GM23338 (cell line): ENCODE measurements around the gene PTPRR. TPM values are rescaled to one million over a fixed set of nuclear protein-coding genes. Genes with fewer than 3 reads are reported as not detected.

Source experiments
- ATAC-seq: fragments of 200-7000 bp; cut with Tn5 transposase; 3 replicates; pipeline ENCODE4 v1.9.1; 2020
- DNase-seq: peaks from one replicate; pipeline ENCODE4 v3.0.0-alpha.2; 2015; ENCODE audit warnings: low spot score
- H2AFZ ChIP-seq: fragments of 200-600 bp; sonication (generic); 2 replicates; pipeline ENCODE4 v1.8.0; 2016; ENCODE audit warnings: antibody characterized with exemption, mild to moderate bottlenecking, moderate library complexity
- H3F3A ChIP-seq: fragments of 200-600 bp; sonication (generic); replicated peaks from 2 replicates; pipeline ENCODE4 v1.8.0; 2017; ENCODE audit warnings: antibody characterized with exemption, mixed run types, low read depth
- H3K27ac ChIP-seq: fragments of 200-600 bp; sonication (generic); 2 replicates; pipeline ENCODE4 v1.6.1; 2016; ENCODE audit warnings: low read depth
- H3K27me3 ChIP-seq: fragments of 200-600 bp; sonication (generic); 2 replicates; pipeline ENCODE4 v1.8.0; 2016; ENCODE audit warnings: mild to moderate bottlenecking, mixed run types, moderate library complexity; ENCODE audit not compliant: insufficient read depth
- H3K36me3 ChIP-seq: fragments of 200-600 bp; sonication (generic); 2 replicates; pipeline ENCODE4 v1.8.0; 2016; ENCODE audit warnings: mild to moderate bottlenecking; ENCODE audit not compliant: insufficient read depth
- H3K4me1 ChIP-seq: fragments of 200-600 bp; sonication (generic); 2 replicates; pipeline ENCODE4 v1.8.0; 2016; ENCODE audit warnings: mild to moderate bottlenecking, moderate library complexity; ENCODE audit not compliant: insufficient read depth
- H3K4me2 ChIP-seq: fragments of 200-600 bp; sonication (generic); 2 replicates; pipeline ENCODE4 v1.7.1; 2017; ENCODE audit warnings: mixed run types
- H3K4me3 ChIP-seq: fragments of 200-600 bp; sonication (generic); 2 replicates; pipeline ENCODE4 v1.6.1; 2016; ENCODE audit warnings: mixed run types
- H3K79me2 ChIP-seq: fragments of 200-600 bp; sonication (generic); replicated peaks from 2 replicates; pipeline ENCODE4 v1.8.0; 2017; ENCODE audit warnings: mild to moderate bottlenecking; ENCODE audit not compliant: insufficient read depth
- H3K9me2 ChIP-seq: fragments of 200-600 bp; sonication (generic); 2 replicates; pipeline ENCODE4 v1.8.0; 2017; ENCODE audit not compliant: insufficient read depth
- H4K20me1 ChIP-seq: fragments of 200-600 bp; sonication (generic); replicated peaks from 2 replicates; pipeline ENCODE4 v1.8.0; 2017; ENCODE audit warnings: mild to moderate bottlenecking; ENCODE audit not compliant: insufficient read depth
- H3K27ac Mint-ChIP-seq: 2 replicates; pipeline ENCODE4 v1.8.0; 2020; ENCODE audit warnings: inconsistent platforms, mild to moderate bottlenecking, moderate library complexity, mixed read lengths
- H3K27me3 Mint-ChIP-seq: 3 replicates; pipeline ENCODE4 v1.8.0; 2022; ENCODE audit warnings: low read depth, mild to moderate bottlenecking, moderate library complexity, mixed read lengths, inconsistent platforms; ENCODE audit not compliant: insufficient read depth, poor library complexity
- H3K36me3 Mint-ChIP-seq: 3 replicates; pipeline ENCODE4 v1.8.0; 2021; ENCODE audit warnings: low read depth, mild to moderate bottlenecking, inconsistent platforms, moderate library complexity, mixed read lengths
- H3K4me1 Mint-ChIP-seq: 3 replicates; pipeline ENCODE4 v1.8.0; 2020; ENCODE audit warnings: mild to moderate bottlenecking, inconsistent platforms, mixed read lengths
- H3K4me3 Mint-ChIP-seq: 3 replicates; pipeline ENCODE4 v1.8.0; 2021; ENCODE audit warnings: moderate library complexity, mild to moderate bottlenecking, inconsistent platforms, mixed read lengths
- H3K9me3 Mint-ChIP-seq: 3 replicates; pipeline ENCODE4 v1.8.0; 2020; ENCODE audit warnings: moderate library complexity, mild to moderate bottlenecking, inconsistent platforms, mixed read lengths
- CREB1 ChIP-seq: fragments of 250-450 bp; sonication (Bioruptor Pico); IDR thresholded peaks from 2 replicates; pipeline ENCODE4 v1.5.0; 2020; ENCODE audit warnings: low read depth, mild to moderate bottlenecking, moderate library complexity
- EZH2 ChIP-seq: fragments of 200-600 bp; sonication (generic); IDR thresholded peaks from one replicate; pipeline ENCODE4 v1.8.0; 2017; ENCODE audit warnings: antibody characterized with exemption, mild to moderate bottlenecking, low read depth; ENCODE audit not compliant: unreplicated experiment
- JUNB ChIP-seq: IDR thresholded peaks from one replicate; pipeline ENCODE4 v1.6.1; 2016; ENCODE audit warnings: antibody characterized with exemption; ENCODE audit not compliant: unreplicated experiment
- POLR2AphosphoS5 ChIP-seq: IDR thresholded peaks from 2 replicates; pipeline ENCODE4 v1.6.1; 2016; ENCODE audit warnings: antibody characterized with exemption, low read depth
- ZNF331 ChIP-seq: fragments of 250-450 bp; sonication (Bioruptor Pico); IDR thresholded peaks from 2 replicates; pipeline ENCODE4 v1.5.0; 2020; ENCODE audit warnings: low read depth, mild to moderate bottlenecking, moderate library complexity
- polyA plus RNA-seq: library from polyadenylated mRNA; unstranded; fragments of >200 nt; fragmentation: Nextera tagmentation; extraction: Ambion mirVana; gene quantifications from 2 replicates; pipeline ENCODE4 v1.2.1, GENCODE V29; 2016
- total RNA-seq: library from RNA; depleted of rRNA; stranded (reverse); fragments of >200 nt; shearing (Covaris generic); gene quantifications from 2 replicates; pipeline ENCODE4 v1.2.3, GENCODE V29; 2014
- TF ChIP-seq, protein P1 (sequence below), 2 experiments: fragments of 200-600 bp in 1 of 2; sonication (generic) in 1 of 2; conservative IDR thresholded peaks; 2 replicates each; pipeline versions ENCODE4 v1.5.1 to v1.6.1; 2016 to 2017; ENCODE audit warnings: antibody characterized with exemption in 2 of 2, low read depth in 2 of 2, mild to moderate bottlenecking in 2 of 2, moderate library complexity in 1 of 2
- TF ChIP-seq, protein P2 (sequence below): IDR thresholded peaks from one replicate; pipeline ENCODE4 v1.6.1; 2018; ENCODE audit warnings: antibody characterized with exemption; ENCODE audit not compliant: unreplicated experiment

The PTPRR gene
- total and polyA plus RNA-seq, 2 experiments from 2014 or later, result 0.26 to 0.76 TPM

DNA sequence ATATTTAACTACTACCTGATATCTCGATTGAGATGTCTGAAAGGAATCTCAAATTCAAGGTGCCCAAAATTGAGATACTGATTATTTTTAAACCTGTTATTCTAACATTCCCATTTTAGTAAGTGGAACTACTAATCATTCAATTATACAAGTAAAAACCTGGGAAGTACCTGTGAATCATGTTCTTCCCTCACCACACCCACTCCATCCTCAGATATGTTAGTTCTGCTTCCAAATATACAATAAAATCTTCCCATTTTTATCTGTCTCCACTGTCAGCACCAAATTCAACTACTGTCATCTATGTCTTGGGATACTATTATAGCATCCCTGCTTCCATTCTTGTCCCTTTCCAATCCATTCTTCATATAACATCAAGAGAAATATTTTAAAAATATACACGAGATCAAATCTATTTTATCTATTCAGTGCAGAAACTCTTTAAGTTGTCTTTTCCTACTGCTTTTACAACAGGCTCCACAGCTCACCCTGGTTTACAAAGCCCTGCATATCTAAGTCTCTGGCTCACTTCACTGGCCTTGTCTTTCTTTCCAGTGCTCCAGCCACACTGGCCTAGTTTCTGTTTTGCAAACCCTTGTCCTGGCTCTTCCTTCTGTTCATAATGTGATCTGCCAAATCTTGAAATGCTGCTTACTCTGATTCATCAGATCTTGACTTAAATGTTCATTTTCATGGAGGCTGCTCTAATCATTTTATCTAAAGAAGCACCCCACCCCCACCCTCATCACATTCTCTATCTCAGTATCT is 122.3 kb downstream of the PTPRR start:
- no peak overlapping the region for H3K27ac ChIP-seq
- TF ChIP-seq POLR2AphosphoS5 (no peak), JUNB (no peak), ZNF331 (CRISPR knock-in tag) (no peak)
- no peak overlapping the region for H3K4me3 Mint-ChIP-seq
- peaks cover 11% of the 10 kb centered on the region for H3K9me2 ChIP-seq
- H3K27ac Mint-ChIP-seq, result no peak overlapping the region; the same call in 1 of the 2 replicates
- peaks cover 11% of the 10 kb centered on the region for H3K4me1 Mint-ChIP-seq
- ATAC-seq (no peak), DNase-seq (no peak)
- no peaks in the 10 kb centered on the region for H3K36me3 Mint-ChIP-seq
- H4K20me1 ChIP-seq, result no peaks in the 10 kb centered on the region
- H3F3A ChIP-seq, result no peaks in the 10 kb centered on the region
- H3K9me3 Mint-ChIP-seq, result no peaks in the 10 kb centered on the region
- no peaks in the 10 kb centered on the region for H3K27me3 Mint-ChIP-seq
- no peaks in the 10 kb centered on the region for H3K4me1 ChIP-seq
- no peaks in the 10 kb centered on the region for H3K27me3 ChIP-seq
- no peaks in the 10 kb centered on the region for H3K79me2 ChIP-seq
- no peak overlapping the region for H3K4me3 ChIP-seq
- H3K36me3 ChIP-seq, result no peaks in the 10 kb centered on the region
- H2AFZ ChIP-seq, result 0 out of 2 replicates have a peak overlapping the region, but pooled peaks have one; percentile 28
- no peak overlapping the region for H3K4me2 ChIP-seq

DNA sequence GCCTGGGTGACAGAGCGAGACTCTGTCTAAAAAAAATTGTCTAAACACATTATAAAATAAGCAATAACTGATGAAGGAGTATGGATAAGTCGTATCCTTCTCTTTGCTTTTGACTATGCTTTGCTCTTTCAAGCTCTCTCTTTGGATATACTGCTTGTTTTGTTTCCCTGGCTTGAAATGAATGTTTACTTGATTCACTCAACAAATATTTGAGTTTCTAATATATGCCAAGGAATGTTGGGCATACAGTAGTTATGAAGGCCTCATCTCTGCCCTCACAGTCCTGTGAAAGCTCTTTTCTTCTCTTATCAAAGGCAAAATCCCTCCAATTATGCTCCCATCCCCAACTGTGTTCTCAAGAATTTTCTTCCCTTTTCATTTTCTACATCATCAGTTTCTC is 123.5 kb downstream of the PTPRR start:
- peaks cover 11% of the 10 kb centered on the region for H3K4me1 Mint-ChIP-seq
- TF ChIP-seq EZH2 (no peak), JUNB (no peak), CREB1 (CRISPR knock-in tag) (no peak)
- TF ChIP-seq, protein P1, sequence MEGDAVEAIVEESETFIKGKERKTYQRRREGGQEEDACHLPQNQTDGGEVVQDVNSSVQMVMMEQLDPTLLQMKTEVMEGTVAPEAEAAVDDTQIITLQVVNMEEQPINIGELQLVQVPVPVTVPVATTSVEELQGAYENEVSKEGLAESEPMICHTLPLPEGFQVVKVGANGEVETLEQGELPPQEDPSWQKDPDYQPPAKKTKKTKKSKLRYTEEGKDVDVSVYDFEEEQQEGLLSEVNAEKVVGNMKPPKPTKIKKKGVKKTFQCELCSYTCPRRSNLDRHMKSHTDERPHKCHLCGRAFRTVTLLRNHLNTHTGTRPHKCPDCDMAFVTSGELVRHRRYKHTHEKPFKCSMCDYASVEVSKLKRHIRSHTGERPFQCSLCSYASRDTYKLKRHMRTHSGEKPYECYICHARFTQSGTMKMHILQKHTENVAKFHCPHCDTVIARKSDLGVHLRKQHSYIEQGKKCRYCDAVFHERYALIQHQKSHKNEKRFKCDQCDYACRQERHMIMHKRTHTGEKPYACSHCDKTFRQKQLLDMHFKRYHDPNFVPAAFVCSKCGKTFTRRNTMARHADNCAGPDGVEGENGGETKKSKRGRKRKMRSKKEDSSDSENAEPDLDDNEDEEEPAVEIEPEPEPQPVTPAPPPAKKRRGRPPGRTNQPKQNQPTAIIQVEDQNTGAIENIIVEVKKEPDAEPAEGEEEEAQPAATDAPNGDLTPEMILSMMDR (conservative IDR thresholded peaks at IDR 0.05; ENCODE audit: low read depth in 2 of 2), result no peak
- TF ChIP-seq, protein P2, sequence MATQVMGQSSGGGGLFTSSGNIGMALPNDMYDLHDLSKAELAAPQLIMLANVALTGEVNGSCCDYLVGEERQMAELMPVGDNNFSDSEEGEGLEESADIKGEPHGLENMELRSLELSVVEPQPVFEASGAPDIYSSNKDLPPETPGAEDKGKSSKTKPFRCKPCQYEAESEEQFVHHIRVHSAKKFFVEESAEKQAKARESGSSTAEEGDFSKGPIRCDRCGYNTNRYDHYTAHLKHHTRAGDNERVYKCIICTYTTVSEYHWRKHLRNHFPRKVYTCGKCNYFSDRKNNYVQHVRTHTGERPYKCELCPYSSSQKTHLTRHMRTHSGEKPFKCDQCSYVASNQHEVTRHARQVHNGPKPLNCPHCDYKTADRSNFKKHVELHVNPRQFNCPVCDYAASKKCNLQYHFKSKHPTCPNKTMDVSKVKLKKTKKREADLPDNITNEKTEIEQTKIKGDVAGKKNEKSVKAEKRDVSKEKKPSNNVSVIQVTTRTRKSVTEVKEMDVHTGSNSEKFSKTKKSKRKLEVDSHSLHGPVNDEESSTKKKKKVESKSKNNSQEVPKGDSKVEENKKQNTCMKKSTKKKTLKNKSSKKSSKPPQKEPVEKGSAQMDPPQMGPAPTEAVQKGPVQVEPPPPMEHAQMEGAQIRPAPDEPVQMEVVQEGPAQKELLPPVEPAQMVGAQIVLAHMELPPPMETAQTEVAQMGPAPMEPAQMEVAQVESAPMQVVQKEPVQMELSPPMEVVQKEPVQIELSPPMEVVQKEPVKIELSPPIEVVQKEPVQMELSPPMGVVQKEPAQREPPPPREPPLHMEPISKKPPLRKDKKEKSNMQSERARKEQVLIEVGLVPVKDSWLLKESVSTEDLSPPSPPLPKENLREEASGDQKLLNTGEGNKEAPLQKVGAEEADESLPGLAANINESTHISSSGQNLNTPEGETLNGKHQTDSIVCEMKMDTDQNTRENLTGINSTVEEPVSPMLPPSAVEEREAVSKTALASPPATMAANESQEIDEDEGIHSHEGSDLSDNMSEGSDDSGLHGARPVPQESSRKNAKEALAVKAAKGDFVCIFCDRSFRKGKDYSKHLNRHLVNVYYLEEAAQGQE, result no peak
- no peaks in the 10 kb centered on the region for H3F3A ChIP-seq
- no peak for DNase-seq
- peaks cover 13% of the 10 kb centered on the region for H3K9me2 ChIP-seq
- H3K27me3 ChIP-seq, result no peaks in the 10 kb centered on the region
- H3K4me3 Mint-ChIP-seq, result no peak overlapping the region
- H3K4me3 ChIP-seq, result no peak overlapping the region
- no peak for ATAC-seq
- H3K36me3 ChIP-seq, result no peaks in the 10 kb centered on the region
- H3K27ac ChIP-seq, result no peak overlapping the region
- H3K36me3 Mint-ChIP-seq, result no peaks in the 10 kb centered on the region
- H3K79me2 ChIP-seq, result no peaks in the 10 kb centered on the region
- no peak overlapping the region for H3K4me2 ChIP-seq
- H3K4me1 ChIP-seq, result no peaks in the 10 kb centered on the region
- H2AFZ ChIP-seq, result no peak overlapping the region
- no peaks in the 10 kb centered on the region for H4K20me1 ChIP-seq
- H3K27ac Mint-ChIP-seq, result no peak overlapping the region
- no peaks in the 10 kb centered on the region for H3K9me3 Mint-ChIP-seq
- H3K27me3 Mint-ChIP-seq, result no peaks in the 10 kb centered on the region
